GM21447 (cell line): ENCODE results near the gene RRP1B.
A peak's percentile ranks its signal among the peaks of the same experiment; 100 is the strongest.
"Not testable (repeated sequence)": the region's sequence is repeated elsewhere in the genome, so short reads cannot be mapped to it uniquely, and the experiment has no call there.

ENCODE experiments used
- ATAC-seq: cut with Tn5 transposase; IDR thresholded peaks from one replicate; pipeline ENCODE4 v1.9.1; 2021; ENCODE audit not compliant: unreplicated experiment

RRP1B gene

DNA sequence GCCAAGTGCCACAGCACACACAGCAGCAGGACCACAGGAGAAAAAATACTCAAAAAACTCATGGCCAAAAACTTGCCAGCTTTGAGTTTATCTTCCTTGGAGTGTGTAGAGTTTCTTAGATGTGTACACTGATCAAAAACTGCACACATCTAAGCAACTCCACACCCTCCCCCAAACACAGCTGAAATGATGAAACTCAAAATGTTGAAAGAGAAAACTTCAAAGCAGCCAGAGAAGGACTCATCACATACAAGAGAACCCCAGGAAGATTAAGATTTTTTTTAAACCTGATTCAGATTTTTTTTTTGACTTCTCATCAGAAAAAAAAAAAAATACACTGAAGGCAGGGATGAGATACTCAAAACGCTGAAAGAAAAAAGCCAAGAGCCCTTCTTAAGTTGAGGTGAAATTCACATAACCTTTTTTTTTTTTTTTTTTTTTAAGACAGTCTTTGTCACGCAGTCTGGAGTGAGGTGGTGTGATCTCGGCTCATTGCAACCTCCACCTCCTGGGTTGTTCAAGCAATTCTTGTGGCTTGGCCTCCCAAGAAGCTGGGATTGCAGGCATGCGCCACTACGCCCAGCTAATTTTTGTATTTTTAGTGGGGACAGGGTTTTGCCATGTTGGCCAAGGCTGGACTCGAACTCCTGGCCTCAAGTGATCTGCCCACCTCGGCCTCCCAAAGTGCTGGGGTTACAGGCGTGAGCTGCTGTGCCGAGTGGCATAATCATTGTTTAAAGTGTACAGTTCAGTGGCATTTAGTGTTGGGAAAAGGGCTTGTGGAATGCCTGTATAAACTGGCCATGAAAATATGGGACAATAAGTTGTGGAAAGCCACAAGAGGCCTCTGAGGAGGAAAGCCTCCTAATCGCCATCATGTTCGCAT lies 38.6 kb downstream of the RRP1B start:
- ATAC-seq: no peak

- not testable (repeated sequence) for ATAC-seq
These were observed 40.1 kb downstream of the RRP1B start for GRCh38 chr21:43699492-43699777.

DNA sequence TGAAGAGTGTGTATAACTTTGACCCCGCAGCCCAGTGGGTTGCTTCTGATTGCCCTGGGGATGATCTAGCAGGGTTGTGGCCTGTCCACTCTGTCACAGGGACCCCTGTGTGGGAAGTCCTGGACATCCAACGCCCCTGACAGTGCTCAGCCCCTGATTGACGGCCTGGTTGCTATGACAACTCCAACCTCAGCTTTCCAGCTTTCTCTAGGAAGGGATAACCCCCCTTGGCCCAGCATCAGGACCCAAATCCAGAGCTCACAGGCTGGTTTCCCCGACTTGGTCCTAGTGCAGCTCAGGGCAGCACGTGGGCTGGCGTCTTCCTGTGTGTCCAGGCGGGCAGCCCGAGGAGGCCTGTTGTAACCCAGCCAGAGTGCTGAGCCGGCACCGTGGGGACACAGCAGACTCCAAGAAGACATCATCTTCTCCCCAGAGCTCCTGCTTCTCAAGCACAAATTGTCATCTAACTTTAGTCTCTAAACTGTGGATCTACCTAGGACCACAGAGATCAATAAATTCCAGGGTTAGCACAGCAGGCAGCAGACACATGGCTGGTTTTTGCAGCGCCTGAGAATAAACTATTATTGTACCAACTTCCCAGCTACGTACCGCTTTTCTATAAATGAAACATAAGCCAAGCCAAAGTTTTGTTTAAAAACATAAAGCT lies 40.7 kb downstream of the RRP1B start:
- ATAC-seq: no peak

GRCh38 chr21:43701936-43702784 lies 42.8 kb downstream of the RRP1B start:
- no peak for ATAC-seq

GRCh38 chr21:43702785-43703034 lies 43.4 kb downstream of the RRP1B start:
- no peak for ATAC-seq

GRCh38 chr21:43703035-43703880 lies 43.9 kb downstream of the RRP1B start:
- no peak for ATAC-seq

GRCh38 chr21:43707462-43707861 lies 48.1 kb downstream of the RRP1B start:
- no peak for ATAC-seq

- no peak for ATAC-seq
These were observed 49.5 kb downstream of the RRP1B start for GRCh38 chr21:43708745-43709381.

GRCh38 chr21:43712268-43712942 lies 53.0 kb downstream of the RRP1B start:
- no peak for ATAC-seq

DNA sequence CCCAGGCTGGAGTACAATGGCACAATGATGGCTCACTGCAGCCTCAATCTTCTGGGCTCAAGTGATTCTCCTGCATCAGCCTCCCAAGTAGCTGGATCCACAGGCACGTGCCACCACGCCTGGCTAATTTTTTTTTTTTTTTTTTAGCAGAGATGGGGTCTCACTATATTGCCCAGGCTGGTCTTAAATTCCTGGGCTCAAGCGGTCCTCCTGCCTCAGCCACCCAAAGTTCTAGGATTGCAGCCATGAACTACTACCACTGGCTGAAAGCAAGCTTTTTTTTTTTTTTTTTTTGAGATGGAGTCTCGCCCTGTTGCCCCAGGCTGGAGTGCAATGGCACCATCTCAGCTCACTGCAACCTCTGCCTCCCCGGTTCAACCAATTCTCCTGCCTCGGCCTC lies 53.8 kb downstream of the RRP1B start:
- not testable (repeated sequence) for ATAC-seq

DNA sequence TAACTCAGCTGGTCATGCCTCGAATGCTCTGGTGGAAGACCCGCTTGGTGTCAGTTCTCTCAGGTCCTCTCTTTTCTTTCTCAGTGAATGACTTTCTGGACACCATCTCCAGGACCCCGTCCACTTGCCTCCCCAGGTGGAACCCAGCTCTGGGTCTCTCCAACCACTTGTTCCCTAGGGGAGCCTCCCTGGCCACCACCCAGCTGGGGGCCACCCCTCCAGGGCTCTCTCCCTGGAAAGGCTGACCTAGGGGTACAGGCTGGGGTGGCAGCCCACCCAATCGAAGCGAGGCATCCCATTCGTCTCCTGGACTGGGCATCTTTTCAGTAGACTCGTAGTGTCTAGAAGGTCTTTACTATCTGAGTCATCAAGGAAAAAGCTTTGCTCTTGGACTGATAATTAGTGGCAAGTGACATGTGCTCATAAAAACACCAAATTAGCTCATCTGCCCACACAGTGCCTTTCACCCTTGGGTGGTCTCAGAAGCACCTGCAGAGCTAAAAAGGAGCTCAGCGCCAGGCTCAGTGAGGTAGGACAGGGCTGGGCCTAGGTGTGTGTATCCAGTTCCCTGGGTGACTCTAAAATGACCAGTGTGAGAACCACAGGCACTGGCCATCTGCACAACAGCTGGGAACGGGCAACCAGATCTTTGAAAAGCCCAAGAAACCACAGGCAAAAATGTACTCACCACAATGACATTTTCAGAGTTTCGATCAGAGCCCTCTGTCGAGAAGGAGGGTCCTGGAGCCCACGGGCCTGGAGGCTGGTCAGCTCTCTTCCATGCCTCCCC lies 57.2 kb downstream of the RRP1B start:
- peak; percentile 39 for ATAC-seq

- peak; percentile 10 for ATAC-seq
These were observed 58.0 kb downstream of the RRP1B start for GRCh38 chr21:43717166-43717853.

- ATAC-seq: no peak
These were observed 58.9 kb downstream of the RRP1B start for GRCh38 chr21:43717967-43718871.

GRCh38 chr21:43718872-43719747 lies 59.8 kb downstream of the RRP1B start, which contains the start of gene PDXK:
Gene PDXK (plus strand): TSS chr21:43719129. CDS start chr21:43719295, 166 bp downstream.
- ATAC-seq: peak; percentile 42

DNA sequence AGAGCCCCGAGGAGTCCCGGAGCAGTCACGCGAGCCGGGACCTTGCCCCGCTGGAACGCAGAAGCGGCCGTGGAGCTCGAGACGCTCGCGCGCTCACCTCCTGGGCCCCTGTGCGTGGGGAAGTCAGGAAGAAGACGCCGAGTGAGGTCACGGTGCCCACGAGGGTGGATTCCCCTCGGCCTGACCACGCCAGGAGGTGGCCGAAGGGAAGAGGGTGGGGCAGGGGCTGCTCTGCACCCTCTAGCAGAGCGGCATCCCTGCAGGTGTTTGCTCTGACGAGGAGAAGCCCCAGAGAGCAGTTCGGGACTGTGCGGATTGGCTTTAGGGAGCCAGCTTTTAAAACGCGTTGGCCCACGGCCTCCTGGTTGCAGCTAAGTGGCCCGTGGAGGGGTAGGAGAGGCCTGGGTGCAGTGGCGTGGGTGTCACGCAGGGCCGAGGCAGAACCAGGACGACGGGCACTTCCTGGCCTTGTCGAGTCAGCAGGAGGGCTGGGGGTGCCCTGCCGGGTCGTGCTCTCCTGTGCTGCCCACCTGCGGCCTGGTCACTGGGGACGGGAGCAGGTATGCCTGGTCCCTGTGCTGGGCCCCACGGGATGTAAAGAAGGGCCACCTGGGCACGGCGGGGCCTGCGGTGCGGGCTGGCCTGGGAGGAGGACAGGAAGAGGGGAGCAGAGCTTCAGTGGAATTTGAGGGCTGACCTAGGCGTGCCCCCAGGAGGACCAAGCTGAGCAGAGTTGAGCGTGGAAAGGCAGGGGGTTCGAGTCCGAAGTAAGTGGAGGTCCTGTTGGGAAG lies 60.6 kb downstream of the RRP1B start:
- no peak for ATAC-seq
